ENCODE data around the gene RPL38.

- TF ChIP-seq CTCF (IDR thresholded peaks at IDR 0.05; ENCODE audit: insufficient read depth, low read length, poor library complexity, severe bottlenecking) (no peak), EZH2phosphoT487 (conservative IDR thresholded peaks at IDR 0.05; ENCODE audit: low read length) (no peak)
Observed at GRCh38 chr17:74185571-74186185, 17.8 kb upstream of the RPL38 start.

Data from SU-DHL-6 (cell line).